Right atrium auricular region (tissue), 2 donors: ENCODE results near the gene FAF2. TPM values are rescaled to one million over a fixed set of nuclear protein-coding genes. Genes with fewer than 3 reads are reported as not detected.

ENCODE experiments used
- DNase-seq: peaks from one replicate; pipeline ENCODE4 v3.0.0-alpha.2; 2019; ENCODE audit warnings: low spot score
- H3K27ac ChIP-seq, 2 donors: fragments of 200-600 bp; sonication (generic); 1 replicate in 1 of 2; 2 replicates in 1 of 2; pipeline ENCODE4 v1.5.1; 2016 to 2019
- H3K27me3 ChIP-seq, 2 donors: fragments of 200-600 bp; sonication (generic); one replicate each; pipeline versions ENCODE4 v1.5.1 to v1.6.0; 2017 to 2019
- H3K36me3 ChIP-seq: fragments of 200-600 bp; sonication (generic); one replicate; pipeline ENCODE4 v1.5.1; 2016
- H3K4me1 ChIP-seq, 2 donors: fragments of 200-600 bp; sonication (generic); one replicate each; pipeline versions ENCODE4 v1.5.1 to v1.6.0; 2017 to 2019
- H3K4me3 ChIP-seq, 2 donors: fragments of 200-600 bp; sonication (generic); 1 replicate in 1 of 2; 2 replicates in 1 of 2; pipeline ENCODE4 v1.5.1; 2017 to 2019; ENCODE audit warnings: mild to moderate bottlenecking in 1 of 2, moderate library complexity in 1 of 2
- H3K9me3 ChIP-seq, 2 donors: fragments of 200-600 bp; sonication (generic); one replicate each; pipeline ENCODE4 v1.5.1; 2019
- total RNA-seq, 2 donors: library from RNA; depleted of rRNA; stranded (reverse); fragments of >200 nt; gene quantifications; one replicate each; pipeline ENCODE4 v1.1.0, GENCODE V29; 2016
- TF ChIP-seq, protein P1 (sequence below), 2 donors: fragments of 200-600 bp; sonication (generic); IDR thresholded peaks; one replicate each; pipeline ENCODE4 v1.5.1; 2019; ENCODE audit warnings: antibody characterized with exemption in 2 of 2

Gene FAF2
- total RNA-seq, 2 donors from 2014 or later, result 14.4 to 19.5 TPM

DNA sequence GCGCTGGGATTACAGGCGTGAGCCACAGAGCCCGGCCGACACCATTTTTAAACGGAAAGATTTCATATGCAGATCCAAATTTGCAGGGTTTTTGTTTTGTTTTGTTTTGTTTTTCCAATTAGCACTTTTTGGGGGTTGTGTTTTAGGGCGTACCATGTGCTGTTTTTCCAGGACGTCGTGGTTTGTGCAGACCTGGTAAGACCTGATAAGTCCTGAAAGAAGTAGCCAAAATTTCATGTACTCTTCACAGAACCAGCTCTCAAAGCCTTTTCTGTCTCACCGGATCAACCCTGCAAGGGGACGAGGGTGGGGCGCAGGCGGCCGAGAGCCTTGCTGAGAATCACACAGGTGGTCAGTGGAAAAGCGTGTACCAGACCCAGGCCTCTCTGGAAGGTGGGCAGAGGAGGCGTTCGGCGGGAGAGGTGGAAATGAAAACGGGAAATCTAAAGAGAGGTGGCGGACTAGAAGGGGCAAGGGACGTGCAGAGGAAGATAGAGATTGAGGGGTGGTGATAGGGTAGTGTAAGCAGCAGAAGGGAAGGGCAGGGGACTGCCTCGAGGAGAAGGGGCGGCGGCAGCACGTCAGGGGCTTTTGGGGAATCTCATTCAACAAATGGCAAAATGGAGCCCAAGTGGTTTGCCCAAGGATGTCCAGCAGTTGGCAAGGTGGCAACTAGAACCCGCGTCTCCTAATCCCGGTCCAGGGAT lies 1.1 kb upstream of the FAF2 start:
- peak overlapping the region; percentile 88 to 90 for H3K4me3 ChIP-seq
- no peaks in the 10 kb centered on the region for H3K9me3 ChIP-seq
- no peaks in the 10 kb centered on the region for H3K36me3 ChIP-seq
- H3K4me1 ChIP-seq, result peaks cover 0 to 24% of the 10 kb centered on the region in 2 donors
- DNase-seq, result peak; percentile 59
- no peaks in the 10 kb centered on the region for H3K27me3 ChIP-seq
- peak overlapping the region; percentile 95 for H3K27ac ChIP-seq
- TF ChIP-seq, protein P1, sequence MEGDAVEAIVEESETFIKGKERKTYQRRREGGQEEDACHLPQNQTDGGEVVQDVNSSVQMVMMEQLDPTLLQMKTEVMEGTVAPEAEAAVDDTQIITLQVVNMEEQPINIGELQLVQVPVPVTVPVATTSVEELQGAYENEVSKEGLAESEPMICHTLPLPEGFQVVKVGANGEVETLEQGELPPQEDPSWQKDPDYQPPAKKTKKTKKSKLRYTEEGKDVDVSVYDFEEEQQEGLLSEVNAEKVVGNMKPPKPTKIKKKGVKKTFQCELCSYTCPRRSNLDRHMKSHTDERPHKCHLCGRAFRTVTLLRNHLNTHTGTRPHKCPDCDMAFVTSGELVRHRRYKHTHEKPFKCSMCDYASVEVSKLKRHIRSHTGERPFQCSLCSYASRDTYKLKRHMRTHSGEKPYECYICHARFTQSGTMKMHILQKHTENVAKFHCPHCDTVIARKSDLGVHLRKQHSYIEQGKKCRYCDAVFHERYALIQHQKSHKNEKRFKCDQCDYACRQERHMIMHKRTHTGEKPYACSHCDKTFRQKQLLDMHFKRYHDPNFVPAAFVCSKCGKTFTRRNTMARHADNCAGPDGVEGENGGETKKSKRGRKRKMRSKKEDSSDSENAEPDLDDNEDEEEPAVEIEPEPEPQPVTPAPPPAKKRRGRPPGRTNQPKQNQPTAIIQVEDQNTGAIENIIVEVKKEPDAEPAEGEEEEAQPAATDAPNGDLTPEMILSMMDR (IDR thresholded peaks at IDR 0.05), result no peak

DNA sequence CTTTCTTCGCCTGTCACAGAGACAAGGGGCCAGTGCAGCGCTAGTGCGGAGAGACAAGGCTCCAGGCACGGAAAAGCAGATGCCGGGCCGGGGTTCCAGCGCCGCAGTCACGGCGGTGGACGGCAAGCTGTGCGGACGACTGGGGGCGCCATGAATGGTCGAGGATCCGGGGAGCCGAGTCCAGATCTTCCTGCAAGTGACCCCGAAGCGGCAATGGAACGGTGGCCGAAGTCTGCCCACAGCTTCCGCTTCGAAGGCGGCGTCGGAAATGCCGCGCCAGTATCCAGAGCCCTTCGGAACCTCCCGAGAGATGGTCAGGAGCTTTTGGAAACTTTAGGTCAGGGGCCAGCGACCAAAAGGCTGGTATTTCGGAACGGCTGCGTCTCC lies 601 bp upstream of the FAF2 start:
- H3K9me3 ChIP-seq, result no peaks in the 10 kb centered on the region
- peaks cover 0 to 28% of the 10 kb centered on the region in 2 donors for H3K4me1 ChIP-seq
- TF ChIP-seq, protein P1 (IDR thresholded peaks at IDR 0.05), result no peak
- peak overlapping the region; percentile 88 to 90 for H3K4me3 ChIP-seq
- no peaks in the 10 kb centered on the region for H3K27me3 ChIP-seq
- DNase-seq, result no peak
- peak overlapping the region; percentile 95 for H3K27ac ChIP-seq
- no peaks in the 10 kb centered on the region for H3K36me3 ChIP-seq

DNA sequence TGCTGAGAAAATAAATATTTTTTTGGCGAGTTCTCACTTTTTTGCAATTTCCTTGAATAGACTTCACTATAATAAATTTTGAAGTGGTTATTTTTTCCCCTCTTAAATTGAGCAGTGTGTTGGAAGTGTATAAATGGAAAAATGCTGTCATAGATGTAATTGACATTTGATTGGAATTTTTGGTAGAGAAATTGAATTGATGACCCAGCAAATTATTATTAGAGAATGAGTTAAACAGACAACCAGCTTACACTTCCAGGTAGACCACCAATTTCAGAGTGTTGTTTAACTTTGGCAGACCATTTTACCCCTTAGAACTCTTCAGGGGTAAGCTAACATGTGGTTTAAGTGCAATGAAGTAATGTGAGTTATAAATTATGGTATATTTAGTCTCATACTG lies 1.9 kb downstream of the FAF2 start:
- TF ChIP-seq, protein P1 (IDR thresholded peaks at IDR 0.05), result no peak
- H3K36me3 ChIP-seq, result no peaks in the 10 kb centered on the region
- no peak overlapping the region for H3K4me3 ChIP-seq
- H3K27me3 ChIP-seq, result no peaks in the 10 kb centered on the region
- no peak for DNase-seq
- no peak overlapping the region for H3K27ac ChIP-seq
- H3K4me1 ChIP-seq, result peaks cover 0 to 36% of the 10 kb centered on the region in 2 donors
- no peaks in the 10 kb centered on the region for H3K9me3 ChIP-seq

DNA sequence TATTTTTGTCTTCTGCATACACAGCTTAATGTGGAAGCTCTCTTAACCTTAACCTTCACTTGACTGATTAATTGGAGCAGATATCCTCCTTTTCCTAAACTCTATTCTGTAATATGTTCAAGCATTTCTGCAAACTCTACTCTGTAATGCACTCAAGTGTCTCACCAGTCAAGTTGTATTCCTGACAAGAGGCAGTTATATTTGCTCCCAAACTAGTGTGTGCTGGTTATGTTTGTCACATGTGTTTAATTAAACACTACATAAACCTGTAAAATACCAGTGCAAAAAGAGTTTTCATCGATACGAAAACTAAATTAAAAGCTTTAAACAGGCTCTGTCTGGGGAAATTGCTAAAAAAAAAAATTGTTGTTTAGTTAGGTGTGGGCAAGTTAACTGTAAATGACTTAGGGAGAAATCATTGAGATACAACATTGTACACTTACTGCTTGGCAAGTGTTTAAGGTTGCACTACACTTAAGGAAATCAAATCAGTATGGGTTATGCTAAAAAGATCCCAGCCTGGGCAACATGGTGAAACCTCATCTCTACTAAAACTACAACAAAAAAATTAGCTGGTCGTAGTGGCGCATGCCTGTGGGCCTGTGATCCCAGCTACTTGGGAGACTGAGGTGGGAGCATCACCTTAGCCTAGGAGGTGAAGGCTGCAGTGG lies 6.7 kb downstream of the FAF2 start:
- Histone ChIP-seq H3K27ac (no peak overlapping the region), H3K9me3 (no peaks in the 10 kb centered on the region), H3K4me1 (peaks cover 0 to 22% of the 10 kb centered on the region in 2 donors), H3K4me3 (no peak overlapping the region), H3K36me3 (no peaks in the 10 kb centered on the region), H3K27me3 (no peaks in the 10 kb centered on the region)
- TF ChIP-seq, protein P1 (IDR thresholded peaks at IDR 0.05), result no peak
- DNase-seq, result no peak

DNA sequence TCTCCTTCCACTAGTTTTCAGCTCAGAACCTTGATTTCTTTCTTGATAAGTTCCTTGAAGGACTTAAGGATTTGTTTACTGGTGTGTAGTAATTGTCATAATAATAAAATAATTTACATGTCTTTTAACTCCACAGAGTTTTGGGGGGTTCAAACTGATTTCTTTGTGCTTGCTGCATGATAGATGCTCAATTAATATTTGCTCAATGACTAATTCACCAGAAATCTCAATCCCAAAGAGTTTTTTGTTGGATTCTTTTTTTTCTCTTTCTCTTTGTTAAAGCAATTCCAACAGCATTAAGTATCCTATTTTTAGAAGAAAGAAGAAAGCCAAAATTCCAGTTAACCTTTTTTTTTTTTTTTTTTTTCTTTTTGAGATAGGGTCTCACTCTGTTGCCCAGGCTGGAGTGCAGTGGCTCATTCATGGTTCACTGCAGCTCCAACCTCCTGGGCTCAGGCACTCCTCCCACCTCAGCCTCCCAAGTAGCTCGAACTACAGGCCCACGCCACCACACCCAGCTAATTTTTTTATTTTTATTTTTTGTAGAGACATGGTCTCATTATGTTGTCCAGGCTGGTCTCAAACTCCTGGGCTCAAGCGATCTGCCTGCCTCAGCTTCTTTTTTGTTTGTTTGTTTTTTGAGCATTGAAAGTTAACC lies 10.8 kb downstream of the FAF2 start:
- H3K27ac ChIP-seq, result no peak overlapping the region
- H3K9me3 ChIP-seq, result no peaks in the 10 kb centered on the region
- no peaks in the 10 kb centered on the region for H3K36me3 ChIP-seq
- no peaks in the 10 kb centered on the region for H3K27me3 ChIP-seq
- no peak for DNase-seq
- no peak overlapping the region for H3K4me3 ChIP-seq
- peaks cover 0 to 10% of the 10 kb centered on the region in 2 donors for H3K4me1 ChIP-seq
- TF ChIP-seq, protein P1 (IDR thresholded peaks at IDR 0.05), result no peak
